Measurements from ENCODE around the gene TWNK. TPM values are rescaled to one million over a fixed set of nuclear protein-coding genes. Genes with fewer than 3 reads are reported as not detected.

The TWNK gene
- total RNA-seq, 1 experiment from 2014 or later = 38.7 TPM

DNA sequence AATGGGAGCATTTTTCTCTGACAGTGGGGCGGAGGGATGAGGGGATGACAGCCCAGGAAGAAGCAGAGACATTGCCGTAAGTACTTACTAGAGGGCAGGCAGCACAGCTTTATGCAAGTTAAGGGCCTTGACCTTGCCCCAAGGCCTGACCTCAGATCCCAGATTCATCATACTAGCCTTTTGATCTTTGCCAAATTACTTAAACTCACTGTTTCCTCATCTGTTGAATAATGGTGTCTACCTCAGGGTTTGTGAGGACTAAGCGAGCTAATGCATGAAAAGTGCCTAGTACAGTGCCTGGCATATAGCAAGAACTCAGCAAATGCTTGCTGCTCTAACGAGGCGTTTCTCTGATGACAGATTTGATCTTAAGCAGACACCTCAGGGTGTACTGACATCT, 21.5 kb upstream of the TWNK start:
- H2BK120ac ChIP-seq (ENCODE audit: low read depth, low read length, poor library complexity, severe bottlenecking) = no peak overlapping the region
- no peak overlapping the region for H4K8ac ChIP-seq (replicated peaks; ENCODE audit: insufficient read length, low read depth, low read length)
- no peak overlapping the region for H2BK5ac ChIP-seq (ENCODE audit: insufficient read length, low read length)
- no peaks in the 10 kb centered on the region for H4K20me1 ChIP-seq (ENCODE audit: control insufficient read depth, insufficient read depth, insufficient read length)
- H4K5ac ChIP-seq (ENCODE audit: insufficient read length, low read depth, low read length) = no peak overlapping the region
- no peak overlapping the region for H2BK20ac ChIP-seq (ENCODE audit: low read depth, low read length, poor library complexity, severe bottlenecking)
- peak overlapping the region in 1 of 3 experiments; percentile 34; a peak in 1 of 7 replicates for H3K27ac Mint-ChIP-seq
- H3K18ac ChIP-seq (ENCODE audit: insufficient read length, low read depth, low read length) = no peak overlapping the region
- H3K4me3 Mint-ChIP-seq = peak overlapping the region in 1 of 2 experiments; percentile 46; a peak in 2 of 5 replicates
- H3T11ph ChIP-seq (ENCODE audit: low read length) = no peak overlapping the region
- H3K27me3 Mint-ChIP-seq (ENCODE audit: low read depth) = peaks cover 7% of the 10 kb centered on the region
- no peaks in the 10 kb centered on the region for H3K79me2 ChIP-seq (ENCODE audit: insufficient read depth, low read length)
- H3K9me3 Mint-ChIP-seq = no peaks in the 10 kb centered on the region; a peak in 1 of 5 replicates
- no peak overlapping the region for H3K4me2 ChIP-seq (ENCODE audit: insufficient read depth, insufficient read length, low read length)
- no peak overlapping the region for H3K14ac ChIP-seq (ENCODE audit: insufficient read depth, low read length)
- no peak overlapping the region for H2BK12ac ChIP-seq (ENCODE audit: insufficient read length, low read depth, low read length)
- no peak overlapping the region for H3K9ac ChIP-seq (ENCODE audit: extremely low read depth, insufficient read length, low read length)
- no peak for DNase-seq
- peaks cover 12% of the 10 kb centered on the region for H3K23me2 ChIP-seq (ENCODE audit: insufficient read length, low read depth, low read length, poor library complexity, severe bottlenecking)
- no CpG with 5 or more reads among the region's 5 CpGs for WGBS (ENCODE audit: extremely low coverage, insufficient read length, low lambda C conversion rate)
- H3K4me1 ChIP-seq (ENCODE audit: insufficient read depth, low read length) = no peaks in the 10 kb centered on the region
- H2BK15ac ChIP-seq (ENCODE audit: low read depth, low read length) = no peak overlapping the region
- TF ChIP-seq, protein P1, sequence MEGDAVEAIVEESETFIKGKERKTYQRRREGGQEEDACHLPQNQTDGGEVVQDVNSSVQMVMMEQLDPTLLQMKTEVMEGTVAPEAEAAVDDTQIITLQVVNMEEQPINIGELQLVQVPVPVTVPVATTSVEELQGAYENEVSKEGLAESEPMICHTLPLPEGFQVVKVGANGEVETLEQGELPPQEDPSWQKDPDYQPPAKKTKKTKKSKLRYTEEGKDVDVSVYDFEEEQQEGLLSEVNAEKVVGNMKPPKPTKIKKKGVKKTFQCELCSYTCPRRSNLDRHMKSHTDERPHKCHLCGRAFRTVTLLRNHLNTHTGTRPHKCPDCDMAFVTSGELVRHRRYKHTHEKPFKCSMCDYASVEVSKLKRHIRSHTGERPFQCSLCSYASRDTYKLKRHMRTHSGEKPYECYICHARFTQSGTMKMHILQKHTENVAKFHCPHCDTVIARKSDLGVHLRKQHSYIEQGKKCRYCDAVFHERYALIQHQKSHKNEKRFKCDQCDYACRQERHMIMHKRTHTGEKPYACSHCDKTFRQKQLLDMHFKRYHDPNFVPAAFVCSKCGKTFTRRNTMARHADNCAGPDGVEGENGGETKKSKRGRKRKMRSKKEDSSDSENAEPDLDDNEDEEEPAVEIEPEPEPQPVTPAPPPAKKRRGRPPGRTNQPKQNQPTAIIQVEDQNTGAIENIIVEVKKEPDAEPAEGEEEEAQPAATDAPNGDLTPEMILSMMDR (conservative IDR thresholded peaks at IDR 0.05) = no peak
- H3K23ac ChIP-seq (ENCODE audit: insufficient read length, low read depth, low read length) = no peak overlapping the region
- no peak overlapping the region for H2AFZ ChIP-seq (ENCODE audit: low read length)
- H3K27me3 ChIP-seq (ENCODE audit: insufficient read depth, low read length) = no peaks in the 10 kb centered on the region
- H3K4me1 Mint-ChIP-seq = peaks cover 14% of the 10 kb centered on the region in 2 experiments
- H3K27ac ChIP-seq (ENCODE audit: insufficient read length, low read depth, low read length) = no peak overlapping the region
- no peak overlapping the region for H3K4ac ChIP-seq (ENCODE audit: low read depth, low read length)
- no peak overlapping the region for H3K56ac ChIP-seq (ENCODE audit: insufficient read length, low read depth, low read length)
- H3K36me3 Mint-ChIP-seq (ENCODE audit: insufficient read depth in 1 of 3, low read depth in 3 of 3) = peaks cover 0 to 11% (median 8%) of the 10 kb centered on the region in 3 experiments; a peak in 5 of 7 replicates
- H2AK5ac ChIP-seq (ENCODE audit: insufficient read length, low read length) = no peak overlapping the region
- no peaks in the 10 kb centered on the region for H3K9me3 ChIP-seq (ENCODE audit: control insufficient read depth, low read depth, low read length)
- H3K79me1 ChIP-seq (ENCODE audit: insufficient read depth, low read depth, low read length, poor library complexity, severe bottlenecking) = no peaks in the 10 kb centered on the region
- H4K91ac ChIP-seq (ENCODE audit: insufficient read length, low read depth, low read length) = no peak overlapping the region
